ENCODE measurements around the gene ANKRD6.

ANKRD6 gene

DNA sequence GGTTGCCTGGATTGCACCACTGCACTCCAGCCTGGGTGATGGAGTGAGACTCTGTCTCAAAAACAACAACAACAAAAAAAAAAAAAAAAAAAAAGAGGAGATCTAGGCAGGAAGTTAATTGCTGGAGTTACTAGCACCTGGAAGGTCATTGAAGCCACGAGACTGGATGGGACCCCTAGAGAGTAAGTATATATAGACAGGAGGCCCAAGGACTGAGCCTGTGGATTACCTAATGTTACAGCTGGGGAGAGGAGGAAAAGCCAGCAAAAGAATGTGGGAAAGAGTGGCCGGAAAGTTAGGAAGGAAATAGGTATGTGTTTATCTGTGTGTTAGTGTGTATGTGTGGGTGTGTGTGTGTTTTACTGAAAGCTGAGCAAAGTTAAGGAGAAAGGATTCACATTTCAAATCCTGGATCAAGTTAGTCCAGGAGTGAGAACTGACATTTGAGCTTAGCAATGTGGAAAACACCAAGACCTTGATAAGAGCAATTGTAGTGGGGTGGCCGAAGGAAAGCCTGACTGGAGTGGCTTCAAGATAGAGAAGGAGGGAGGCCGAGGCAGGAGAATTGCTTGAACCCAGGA lies 38.4 kb downstream of the ANKRD6 start:
- no peak for DNase-seq (ENCODE audit: low spot score)

DNA sequence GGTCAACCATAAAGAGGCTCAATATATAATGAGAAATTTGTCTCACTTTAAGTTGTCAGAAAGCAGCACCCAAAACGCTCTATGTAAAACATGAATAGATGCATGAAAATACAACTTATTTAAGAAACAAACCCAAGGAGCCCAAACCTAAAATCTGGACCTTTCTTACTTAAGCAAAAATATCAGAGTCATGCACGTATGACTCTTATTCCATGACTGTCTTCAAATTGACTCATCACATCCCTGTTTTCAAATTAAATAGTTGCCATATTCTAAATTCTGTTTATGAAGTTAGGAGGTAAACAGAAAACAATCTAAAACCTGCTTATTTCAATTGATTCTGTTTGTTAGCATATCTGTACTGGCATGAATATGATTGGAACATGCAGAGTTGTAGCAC lies 42.1 kb downstream of the ANKRD6 start:
- DNase-seq (ENCODE audit: low spot score), result no peak

DNA sequence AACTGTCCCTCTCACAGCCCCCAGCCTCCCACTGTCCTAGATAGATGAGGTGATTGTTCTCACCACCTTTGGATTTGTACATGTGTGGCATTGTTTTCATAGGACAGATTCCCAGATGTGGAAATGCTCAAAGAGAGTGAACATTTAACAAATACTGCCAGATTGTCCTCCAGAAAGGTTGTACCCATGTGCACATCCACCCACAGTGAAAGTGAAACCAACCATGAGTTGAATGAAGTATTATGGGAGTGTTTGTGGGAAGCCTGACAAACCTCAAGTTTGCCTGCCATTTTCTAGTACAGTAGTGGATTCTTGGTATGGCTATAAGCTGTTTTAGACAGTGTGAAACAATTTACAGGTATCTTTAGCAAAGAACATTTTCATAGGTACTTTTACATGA lies 42.7 kb downstream of the ANKRD6 start:
- DNase-seq (ENCODE audit: low spot score), result no peak

DNA sequence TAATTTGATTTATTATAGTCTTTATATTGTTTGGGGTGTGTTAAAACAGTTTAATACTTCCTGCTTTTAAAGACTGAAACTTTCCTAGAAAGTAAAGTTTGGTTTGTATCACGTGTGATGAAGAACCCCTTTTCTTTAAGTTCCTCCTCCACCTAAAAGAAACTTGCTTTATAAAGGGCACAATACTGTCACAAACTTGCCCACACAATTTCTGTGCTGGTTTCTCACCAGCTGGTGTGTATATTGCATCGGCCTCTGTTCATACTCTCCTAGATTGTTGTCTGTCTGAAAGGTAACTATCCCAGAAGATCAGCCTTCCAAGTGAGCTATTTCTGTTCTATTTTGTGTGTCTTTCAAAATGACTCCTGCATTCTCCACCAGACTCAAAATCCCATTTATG lies 46.9 kb downstream of the ANKRD6 start:
- no peak for DNase-seq (ENCODE audit: low spot score)

DNA sequence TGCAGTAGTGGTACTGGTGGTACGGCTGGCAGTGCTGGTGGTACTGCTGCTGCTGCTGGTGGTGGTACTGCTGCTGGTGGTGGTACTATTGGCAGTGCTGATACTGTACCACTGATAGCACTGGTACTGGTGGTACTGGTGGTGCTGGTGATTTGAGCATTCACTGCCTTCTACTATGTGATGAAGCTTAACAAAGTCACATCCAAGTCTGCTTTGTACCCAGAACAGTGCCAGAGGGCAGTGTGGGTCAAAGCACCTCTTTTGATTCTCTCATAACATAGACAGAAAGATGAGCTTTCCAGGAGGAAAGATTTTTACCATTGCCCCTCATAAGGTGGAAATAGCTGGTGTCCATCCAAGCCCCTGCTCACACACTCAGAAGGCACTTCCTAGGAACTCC lies 48.7 kb downstream of the ANKRD6 start:
- no peak for DNase-seq (ENCODE audit: low spot score)

DNA sequence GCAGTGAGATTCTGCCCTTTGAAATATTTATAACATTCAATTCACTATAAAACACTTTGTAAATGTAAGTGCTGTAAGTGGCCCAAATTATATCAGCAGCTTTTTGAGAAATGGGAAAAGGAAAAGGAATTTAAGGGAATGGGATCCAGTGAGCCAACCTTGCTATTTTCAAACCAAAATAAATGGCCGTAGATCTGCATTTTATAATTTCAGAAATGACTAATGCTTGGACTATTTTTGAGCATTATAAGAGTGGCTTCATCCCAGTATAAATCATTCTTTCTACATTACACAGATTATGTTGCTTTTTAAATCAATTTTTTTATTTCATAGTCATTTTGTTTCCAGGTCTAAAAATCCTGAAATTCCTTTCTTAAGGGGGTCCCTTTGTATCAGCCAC lies 49.2 kb downstream of the ANKRD6 start:
- DNase-seq (ENCODE audit: low spot score), result no peak

DNA sequence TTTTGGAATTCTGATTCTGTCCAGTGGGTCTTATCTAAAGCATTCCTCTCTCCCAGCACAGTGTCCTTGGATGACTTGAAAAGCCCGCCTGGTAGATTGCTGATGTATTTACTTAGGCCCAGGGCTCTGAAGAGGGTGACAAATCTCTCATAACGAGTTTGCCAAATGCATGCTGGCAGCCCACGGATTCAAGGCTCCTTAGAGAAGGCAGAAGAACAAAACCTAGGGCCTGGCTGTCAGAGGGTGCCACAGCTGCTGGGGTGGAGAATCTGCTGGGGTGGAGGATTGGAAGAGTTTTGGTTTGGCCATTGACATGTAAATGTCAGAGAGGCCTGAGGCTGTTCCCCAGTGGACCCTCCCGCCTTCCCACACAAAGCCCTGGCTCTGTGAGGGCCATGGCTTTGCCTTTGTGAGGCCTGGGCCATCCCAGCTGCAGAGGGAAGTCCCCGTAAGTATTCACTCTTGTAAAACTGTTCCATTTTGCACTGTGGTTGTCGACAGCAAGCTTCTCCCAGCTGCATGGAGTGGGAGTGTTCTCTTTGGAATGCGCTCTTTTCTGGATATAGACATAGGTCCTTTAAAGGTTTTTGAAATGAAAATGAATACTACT lies 50.3 kb downstream of the ANKRD6 start:
- peak; percentile 29 for DNase-seq (ENCODE audit: low spot score)

DNA sequence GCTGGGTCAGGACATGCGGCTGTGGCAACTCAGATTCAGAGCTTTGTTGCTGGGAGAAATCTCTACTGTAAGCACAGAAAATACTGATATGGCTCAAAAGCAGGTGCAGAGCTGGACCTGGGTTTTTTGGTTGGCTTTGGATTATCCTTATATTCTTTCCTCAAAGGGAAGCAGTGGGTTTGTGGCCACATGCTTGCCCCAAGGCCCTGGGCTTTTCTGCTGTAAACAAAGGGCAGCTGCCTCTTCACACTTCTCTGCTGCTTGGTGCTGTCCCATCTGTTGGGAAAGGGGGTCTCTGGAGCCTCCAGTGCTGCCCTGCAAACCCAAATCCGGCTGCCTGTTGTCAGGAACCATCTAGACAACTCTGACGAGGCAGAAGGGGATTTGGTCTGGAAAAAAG lies 52.4 kb downstream of the ANKRD6 start:
- DNase-seq (ENCODE audit: low spot score), result no peak

DNA sequence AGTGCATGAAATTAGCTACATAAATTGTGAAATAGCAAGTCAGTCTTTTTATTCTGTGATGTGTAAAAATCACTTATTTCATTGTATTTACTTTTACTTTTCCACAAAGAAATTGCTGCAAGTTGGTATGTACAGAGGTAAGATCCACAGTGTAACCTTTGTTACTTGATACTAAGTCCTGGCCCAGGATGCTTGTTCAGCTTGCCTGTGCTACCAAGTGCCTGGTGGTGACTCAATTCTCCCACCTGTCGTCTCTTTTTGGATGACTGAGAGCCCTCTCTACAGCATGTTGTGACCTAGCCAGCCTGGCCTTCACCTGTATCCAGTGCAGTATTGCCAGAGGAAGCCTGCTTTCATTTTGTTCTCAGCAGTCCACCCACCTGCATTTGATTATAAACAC lies 54.9 kb downstream of the ANKRD6 start:
- DNase-seq (ENCODE audit: low spot score), result no peak

DNA sequence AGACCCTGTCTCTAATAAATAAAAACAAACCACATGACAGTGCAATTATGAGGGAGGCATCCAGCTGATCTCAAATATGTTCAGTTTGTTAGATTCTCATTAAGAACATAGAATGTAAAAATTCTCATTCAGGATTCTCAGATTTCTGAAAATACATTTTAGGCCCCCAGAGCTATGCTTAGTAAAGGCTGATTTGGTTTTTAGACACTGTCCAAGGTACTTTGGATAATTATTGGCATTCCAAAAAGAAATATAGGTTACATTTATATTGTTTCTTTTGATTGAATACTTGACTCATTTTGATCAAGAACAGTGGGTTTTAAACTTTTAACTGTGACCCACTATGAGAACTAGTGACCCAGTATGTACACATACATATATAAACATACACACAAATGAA lies 55.5 kb downstream of the ANKRD6 start:
- DNase-seq (ENCODE audit: low spot score), result no peak

DNA sequence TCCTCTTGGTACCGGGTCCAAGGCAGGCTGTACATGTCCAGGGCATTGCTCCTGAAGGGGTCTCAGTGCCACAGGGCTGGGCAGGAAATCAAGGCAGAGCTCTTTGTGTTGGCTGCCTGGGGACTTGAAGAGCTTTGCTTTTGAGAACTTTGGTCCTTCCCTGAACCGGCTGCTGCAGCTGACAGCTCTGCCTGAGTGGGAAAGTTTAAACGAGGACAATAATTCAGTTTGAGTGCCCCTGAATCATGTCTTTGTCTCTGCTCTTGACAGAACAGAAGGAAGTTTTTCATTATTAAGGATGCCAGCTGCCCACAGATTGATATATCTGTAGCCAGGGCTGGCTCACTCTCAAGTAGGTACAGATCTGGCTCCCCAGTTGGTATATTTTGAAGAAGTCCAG lies 56.1 kb downstream of the ANKRD6 start:
- no peak for DNase-seq (ENCODE audit: low spot score)

DNA sequence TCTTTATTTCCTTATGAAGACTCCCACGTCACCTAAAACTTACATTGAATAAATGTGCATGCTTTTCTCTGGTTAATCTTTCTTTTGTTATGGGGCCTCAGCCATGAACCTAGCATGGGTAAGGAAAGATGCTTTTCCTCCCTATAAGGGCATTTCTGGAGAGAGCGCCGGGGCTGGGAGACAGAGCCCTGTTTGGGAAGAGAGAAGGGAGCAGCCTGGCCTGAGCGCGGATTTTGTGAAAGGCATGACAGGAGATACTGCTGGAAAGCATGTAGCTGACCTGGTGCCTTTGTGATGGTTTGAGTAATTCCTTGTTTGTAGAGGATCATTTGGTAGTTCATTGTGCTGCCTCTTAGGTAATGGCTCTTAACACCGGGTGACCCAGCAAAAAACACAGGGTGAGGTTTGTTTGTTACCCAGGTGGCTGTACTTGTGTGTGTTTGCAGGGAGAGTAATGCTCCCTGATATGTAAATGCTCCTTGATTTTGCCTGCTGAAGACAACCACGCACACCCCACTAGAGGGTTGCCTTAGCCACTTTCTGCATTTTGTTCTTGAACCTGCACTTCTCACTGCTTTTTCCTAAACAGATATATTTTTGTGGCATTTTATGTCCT lies 59.2 kb downstream of the ANKRD6 start:
- no peak for DNase-seq (ENCODE audit: low spot score)

DNA sequence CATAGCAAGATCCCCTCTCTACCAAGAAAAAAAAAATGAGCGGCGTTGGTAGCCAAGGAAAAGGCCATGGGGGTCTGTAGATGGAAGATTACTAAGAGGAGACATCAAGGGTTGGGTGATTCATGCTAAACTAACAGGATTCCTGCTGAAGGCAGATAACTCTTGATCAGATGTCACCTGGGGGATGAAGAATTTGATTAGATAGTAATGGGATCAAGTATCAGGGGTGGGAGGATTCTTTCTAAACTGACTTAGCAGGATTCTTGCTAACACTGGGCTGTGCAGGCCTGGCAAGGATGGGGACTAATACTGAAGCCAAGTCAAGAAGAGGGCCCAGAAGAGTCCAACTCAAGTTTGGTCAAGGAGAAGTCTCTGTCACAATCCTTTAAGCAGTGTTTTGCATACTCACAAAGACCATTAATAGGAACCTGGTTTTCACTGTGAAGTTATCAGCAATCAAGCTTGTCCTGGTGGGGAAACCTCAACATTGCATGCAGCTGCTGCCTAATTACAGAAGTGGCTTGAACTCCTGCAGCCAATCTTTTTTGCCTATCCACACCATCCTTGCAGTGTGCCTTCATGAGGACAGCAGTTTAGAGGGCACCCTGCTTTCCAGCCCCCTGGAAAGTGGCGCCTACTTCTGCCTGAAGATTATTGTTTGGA lies 61.3 kb downstream of the ANKRD6 start:
- no peak for DNase-seq (ENCODE audit: low spot score)

DNA sequence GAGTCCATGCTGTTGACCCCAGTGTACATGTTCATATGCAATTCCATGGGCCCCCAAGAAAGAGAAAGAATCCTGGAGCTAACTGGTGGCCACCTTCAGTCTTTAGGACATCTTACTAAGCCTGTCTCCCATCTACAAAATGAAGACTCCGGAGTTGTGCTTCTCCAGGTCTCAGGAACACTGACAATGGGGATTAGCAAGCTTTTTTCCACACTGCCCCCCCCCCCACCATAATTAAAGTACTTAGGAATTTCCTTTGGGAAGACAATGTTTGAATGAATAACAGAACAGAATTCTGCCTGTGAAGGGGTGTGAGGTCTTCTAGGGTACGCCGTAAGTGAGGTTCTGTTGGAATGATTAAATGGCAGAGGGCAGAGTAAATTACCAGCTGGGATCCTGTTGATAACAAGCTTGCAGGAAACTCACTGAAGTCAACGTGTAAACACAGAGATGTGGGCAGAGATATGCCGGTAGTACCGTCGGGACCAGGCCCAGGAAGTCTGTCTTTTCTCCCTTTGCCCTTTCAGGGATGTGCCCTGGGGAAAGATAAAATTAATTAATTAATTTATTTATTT lies 63.1 kb downstream of the ANKRD6 start:
- DNase-seq (ENCODE audit: low spot score), result no peak

DNA sequence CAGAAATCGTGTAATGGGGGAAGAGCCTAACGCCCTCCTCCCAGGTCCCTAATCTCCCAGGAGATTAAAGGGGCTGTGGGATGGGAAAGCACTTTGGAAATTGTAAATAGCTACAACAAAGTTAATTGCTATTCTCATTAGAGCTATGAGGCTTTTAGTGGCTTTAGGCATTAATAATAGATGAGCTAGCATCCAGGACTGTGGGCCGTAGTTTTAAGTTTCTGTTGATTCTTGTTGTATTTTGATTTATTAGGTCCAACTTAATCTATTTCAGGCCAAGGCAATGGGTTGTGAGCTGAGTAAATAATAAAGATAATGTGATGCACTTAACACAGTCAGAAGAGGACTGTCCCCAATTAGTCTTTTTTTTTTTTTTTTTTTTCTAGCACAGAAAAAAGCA lies 67.7 kb downstream of the ANKRD6 start:
- DNase-seq (ENCODE audit: low spot score), result no peak

DNA sequence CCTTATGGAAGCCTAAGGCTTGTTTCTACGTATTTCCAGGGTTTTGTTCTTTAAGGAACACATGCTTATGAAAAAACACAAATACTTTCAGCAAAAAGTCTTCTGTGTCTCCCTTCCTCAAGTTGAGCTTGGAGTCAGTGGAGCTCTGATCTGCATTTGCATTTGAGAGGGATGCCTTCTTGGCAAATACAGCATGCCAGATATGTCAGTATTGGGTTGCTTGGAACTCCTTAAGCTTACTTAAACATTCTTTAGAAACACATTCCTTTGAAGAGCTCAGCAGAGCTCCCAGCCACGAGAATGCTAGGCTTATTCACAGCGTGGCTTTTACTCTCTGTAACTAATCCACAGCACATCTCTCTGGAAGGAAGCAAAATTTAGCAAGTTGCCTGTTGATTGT lies 68.3 kb downstream of the ANKRD6 start:
- no peak for DNase-seq (ENCODE audit: low spot score)

DNA sequence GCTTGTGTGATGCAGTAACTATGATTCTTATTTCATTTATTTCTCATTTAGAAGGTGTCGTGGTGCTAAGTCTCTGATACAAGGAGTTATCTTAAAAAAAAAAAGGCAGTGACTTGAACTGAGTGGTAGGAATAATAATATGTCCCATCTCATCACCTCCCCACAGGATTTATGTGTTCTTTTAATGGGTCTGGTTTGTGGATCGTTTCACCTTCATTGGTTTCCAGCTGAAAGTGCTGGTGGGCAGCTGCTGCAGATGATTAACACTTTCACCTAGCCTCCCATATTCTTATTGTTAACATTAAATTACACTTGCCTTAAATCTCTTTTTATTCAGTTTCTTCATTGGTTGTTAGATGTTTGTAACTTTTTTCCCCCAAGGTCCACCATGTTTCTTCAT lies 68.8 kb downstream of the ANKRD6 start:
- DNase-seq (ENCODE audit: low spot score), result no peak

DNA sequence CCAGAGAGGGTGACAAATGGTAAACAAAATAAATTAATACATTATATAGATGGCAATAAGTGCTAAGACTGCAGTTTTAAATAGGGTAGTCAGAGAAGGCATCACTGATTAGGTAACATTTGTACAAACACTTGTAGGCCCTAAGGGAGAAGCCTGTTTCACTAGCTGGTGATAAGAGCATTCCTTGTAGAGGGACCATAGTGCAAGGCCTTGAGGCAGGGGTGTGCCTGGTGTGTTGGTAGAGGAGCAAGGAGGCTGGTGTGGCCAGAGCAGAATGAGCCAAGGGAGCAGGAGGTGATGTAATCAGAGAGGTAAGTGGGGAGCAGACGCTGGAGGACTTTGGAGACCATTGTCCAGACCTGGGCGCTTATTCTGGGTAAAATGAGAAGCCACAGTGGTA lies 70.7 kb downstream of the ANKRD6 start:
- no peak for DNase-seq (ENCODE audit: low spot score)

DNA sequence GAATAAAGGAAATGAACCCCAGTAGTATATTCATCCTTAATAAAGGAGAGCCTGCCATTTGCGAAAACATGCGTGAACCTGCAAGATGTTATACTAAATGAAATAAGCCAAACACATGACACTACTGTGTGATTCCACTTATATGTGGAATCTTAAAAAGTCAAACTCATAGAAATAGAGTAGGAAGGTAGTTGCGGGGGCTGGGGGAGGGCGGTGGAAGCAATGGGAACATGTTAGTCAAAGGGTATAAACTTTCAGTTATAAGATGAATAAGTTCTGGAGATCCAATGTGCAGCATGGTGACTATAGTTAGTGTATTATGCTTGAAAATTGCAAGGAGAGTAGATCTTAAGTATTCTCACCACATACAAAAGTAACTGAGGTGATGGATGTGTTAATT lies 72.9 kb downstream of the ANKRD6 start:
- no peak for DNase-seq (ENCODE audit: low spot score)

DNA sequence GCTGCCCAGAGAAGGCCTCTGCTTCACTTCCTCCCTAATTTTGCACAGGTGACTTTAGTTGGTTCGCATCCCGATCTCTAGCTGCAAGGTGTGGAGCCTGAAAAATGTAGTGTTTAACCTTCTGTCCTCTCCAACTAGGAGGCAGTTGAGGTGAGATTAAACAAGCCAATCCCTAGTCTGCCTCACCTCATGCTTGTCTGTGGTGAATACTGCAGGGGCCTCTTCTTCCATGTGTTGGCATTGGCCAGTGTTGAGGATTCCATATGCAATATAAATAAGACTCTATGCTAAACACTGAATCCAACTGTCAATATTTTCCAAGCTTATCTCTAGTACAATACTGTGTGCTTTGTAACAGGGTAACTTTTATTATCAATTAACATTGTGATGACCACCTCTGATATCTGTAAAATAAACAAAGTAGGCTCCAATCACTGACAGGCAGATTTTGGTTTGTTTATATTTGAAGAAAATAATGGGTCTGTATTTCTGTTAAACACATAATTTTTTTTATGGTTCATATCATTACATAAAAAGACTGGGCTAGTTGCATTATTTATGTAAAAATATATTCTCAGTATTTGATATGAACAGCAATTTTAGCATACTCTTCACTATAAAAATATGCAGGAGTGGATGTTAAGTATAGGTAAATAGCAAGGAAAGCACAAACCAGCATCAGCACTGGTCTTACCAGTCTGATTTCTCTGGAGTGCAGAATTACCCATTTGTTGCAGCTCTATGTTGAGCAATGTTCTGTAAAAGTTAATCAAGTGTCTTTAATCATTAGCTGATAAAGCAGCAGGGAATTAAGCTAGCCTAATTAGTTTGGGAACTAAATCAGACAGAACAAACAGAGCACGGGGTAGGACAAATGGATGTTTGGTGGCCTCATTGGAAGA lies 74.0 kb downstream of the ANKRD6 start:
- DNase-seq (ENCODE audit: low spot score), result no peak

DNA sequence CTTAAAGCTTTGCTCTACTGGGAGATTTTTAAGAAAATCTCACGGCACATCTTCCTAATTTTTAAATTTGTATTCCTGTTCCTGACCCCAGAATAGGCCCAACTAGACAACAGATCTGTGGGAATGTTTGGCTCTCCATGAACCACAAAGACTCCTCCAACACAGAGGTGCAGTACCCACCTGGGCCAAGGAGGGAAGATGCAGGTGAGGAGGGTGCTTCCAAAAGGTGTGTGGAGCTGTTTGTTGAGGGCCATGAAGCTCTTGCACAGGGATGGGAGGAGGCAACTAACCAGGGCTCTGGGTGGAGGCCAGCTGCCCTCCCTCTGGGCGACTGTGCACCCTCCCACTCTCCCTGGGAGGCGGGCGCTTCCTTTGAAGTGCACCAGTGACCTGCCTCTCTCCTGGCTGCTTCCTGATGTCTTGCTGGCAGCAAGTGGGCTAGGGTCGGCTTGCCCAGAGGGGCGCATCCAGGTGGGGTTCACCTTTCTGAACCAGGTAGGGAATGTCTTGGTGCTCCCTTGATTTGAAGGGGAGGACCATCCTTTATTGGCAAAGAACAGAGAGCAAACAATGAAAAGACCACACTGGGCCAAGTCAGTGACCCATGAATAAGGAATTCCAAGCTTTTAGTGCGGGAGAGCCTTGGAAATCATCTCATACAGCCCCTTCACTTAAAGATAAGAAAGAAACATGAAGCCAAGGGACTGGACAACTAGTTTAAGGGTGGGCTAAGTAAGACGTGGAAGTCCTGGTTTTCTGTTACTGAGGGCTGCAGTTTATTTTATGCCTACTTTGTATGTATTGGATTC lies 76.0 kb downstream of the ANKRD6 start:
- DNase-seq (ENCODE audit: low spot score), result no peak
